HG02973 (cell line): ENCODE data around the gene WEE1.
"Not testable (repeated sequence)": the region's sequence is repeated elsewhere in the genome, so short reads cannot be mapped to it uniquely, and the experiment has no call there.

Experiments
- ATAC-seq: cut with Tn5 transposase; IDR thresholded peaks from one replicate; pipeline ENCODE4 v1.9.1; 2021; ENCODE audit warnings: moderate library complexity; ENCODE audit not compliant: unreplicated experiment

WEE1 gene

DNA sequence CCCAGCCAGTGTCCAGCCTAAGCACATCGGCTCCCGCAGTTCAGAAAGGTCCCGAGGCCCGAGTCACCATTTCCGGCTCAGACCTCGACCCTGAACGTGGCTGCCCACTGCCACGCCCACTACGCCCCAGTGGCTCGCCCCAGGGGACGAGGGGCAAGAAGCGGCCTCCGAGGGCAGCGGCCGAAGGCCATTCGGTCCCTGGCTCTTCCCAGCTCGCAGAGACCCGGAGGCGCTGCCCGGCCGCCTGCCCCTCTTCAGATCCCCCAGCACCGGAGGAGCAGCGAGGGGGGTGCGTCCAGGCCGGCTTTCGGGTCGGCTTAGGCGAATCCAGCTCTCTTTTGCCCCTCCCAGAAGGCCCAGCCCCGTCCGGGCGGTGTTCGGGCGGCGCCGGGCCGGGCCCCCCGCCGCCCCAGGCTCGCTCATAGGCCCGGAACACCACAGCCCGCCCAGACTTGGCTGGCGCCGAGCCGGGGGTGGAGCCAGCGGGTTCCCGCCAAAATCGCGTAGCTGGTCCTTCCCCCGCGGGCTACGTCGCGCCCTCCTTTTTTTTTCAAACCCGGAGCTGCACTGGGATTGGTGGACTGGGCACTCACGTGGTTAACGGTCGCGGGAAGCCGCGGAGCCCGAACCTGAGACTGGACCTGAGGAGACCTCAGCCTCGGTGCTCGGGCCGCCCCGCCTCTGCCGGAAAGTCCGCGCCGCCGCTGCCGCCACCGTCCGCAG is at the start of gene WEE1:
Gene WEE1, plus strand, starts transcription at position 619 of the 723 bp plus-strand sequence. CDS start 264 bp downstream, outside the sequence.
- peak; percentile 74 for ATAC-seq

DNA sequence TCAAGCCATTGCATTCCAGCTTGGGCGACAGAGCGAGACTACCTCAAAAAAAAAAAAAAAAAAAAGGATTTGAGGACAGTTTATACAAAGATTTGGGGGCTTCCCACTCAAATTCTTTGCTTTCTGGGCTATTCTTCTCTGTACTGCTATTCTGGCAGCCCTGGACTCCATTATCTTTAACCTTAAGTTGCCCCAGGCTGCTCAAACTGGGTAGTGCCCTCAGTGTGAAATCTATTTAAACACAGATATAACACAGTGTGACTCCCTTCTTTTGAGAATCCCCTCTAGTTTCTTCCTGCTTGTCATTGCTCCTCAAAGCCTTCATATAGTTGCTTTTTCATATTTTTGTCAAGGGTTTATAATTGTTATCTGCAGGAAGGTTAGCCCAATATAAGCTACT is 49.5 kb upstream of the WEE1 start:
- ATAC-seq = no peak

DNA sequence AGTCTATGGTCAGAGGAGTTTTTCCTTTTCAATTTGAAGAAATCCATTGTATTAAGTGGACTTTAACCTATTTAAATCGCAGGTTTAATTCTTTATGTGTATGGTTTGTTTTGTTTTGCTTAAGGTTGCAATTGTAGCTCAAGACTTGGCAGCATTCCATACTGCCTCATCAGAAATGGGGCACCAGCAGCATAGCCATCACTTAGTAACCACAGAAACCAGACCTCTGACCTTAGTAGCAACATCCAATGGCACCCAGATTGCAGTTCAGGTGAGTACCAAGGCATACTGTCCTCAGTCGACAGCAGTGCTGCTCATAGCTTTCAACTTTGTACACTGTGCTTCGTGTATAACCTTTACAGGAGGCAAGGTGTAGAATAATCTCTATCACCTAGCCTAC is 48.4 kb upstream of the WEE1 start:
- no peak for ATAC-seq

DNA sequence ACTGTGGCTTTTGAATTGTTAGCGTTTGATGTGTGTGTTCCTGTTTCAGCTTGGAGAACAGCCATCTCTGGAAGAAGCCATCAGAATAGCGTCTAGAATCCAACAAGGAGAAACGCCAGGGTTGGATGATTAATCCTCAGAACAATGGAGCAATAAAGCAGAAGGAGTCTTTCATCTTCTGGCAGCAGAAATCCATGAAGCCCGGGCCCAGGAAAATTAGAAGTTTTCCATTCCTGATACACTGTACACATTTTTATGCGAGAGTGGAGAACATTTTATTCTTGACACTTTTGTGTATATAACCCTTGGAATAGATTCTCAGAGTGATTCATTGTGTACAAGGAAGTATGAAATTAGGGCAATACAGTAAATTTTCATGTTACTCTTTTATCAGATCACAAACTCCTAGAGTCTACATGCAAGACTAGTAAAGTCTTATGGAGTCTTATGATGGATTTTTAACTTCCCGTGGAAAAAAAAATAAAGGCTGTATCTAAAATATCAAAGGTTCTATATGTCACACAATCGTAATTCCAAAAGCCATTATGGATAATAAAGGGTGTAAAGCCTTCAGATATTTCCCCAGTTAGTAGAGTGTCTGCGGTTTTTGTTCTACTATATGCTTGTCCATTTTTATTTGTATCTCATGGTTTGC is 45.9 kb upstream of the WEE1 start:
- ATAC-seq = no peak

DNA sequence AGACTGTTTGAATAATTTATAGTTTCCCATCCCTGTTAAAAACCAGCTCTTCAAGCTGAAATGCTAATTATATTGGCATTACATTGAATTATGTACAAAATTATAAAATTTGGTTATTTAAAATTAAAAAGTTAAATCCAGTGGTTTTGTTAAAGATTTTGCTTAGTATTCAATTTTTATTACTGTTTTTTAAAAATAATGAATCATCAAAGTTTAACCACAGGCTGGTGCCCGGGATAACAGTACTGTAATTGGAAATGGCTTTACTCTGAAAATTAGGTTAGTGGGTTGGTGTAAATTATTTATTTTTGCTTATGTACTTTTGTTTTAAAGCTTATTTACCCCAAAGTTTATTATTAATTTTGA is 45.4 kb upstream of the WEE1 start:
- no peak for ATAC-seq

DNA sequence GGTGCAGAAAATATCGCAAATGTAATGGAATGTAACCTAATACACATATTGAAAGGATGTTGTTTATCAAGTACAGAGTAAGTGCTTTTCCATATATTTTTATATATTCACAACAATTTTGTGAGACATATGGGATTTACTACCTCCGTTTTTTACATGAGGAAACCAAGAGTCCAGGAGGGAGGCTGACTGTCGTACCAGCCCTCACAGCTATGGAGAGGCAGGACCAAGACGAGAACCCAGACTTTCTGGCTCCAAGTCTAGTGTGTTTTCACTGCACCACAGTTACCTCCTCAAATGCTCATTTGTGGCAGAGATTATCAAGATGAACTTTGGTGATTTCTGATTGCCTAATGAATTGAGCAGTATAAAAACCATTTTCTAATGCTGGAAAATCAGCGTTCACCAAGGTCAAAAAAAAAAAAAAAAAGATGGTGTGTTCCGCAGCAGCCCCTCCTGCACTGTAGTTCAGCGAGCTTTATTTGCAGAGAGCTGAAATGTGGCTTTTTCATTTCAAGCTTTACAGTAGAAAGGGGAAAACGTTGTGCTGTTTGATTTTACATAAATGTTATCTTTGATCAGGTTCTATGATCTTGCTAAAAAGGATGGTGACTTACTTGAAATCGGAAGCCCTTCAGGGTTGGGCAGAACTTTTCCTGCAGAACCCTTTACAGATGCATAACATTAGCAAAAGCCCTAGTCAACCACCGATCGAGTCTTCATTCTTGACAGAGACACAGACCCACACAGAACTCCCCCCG is 44.7 kb upstream of the WEE1 start:
- ATAC-seq = no peak

DNA sequence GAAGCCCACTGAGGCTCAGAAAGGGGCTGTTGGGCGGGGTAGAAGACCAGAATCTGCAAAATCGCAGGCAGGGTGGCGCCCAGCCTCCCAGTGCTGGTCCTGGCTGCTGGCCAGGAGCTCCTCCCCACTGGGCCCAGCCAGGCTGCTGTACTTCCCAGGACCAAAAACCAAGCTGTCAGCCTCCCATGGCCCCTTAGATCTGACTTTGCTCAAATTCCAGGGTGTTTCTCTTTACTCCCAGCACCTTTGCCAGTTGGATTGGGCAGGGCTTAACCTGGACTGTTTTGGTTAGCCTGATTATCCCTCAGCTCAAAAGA is 44.2 kb upstream of the WEE1 start:
- ATAC-seq = no peak

DNA sequence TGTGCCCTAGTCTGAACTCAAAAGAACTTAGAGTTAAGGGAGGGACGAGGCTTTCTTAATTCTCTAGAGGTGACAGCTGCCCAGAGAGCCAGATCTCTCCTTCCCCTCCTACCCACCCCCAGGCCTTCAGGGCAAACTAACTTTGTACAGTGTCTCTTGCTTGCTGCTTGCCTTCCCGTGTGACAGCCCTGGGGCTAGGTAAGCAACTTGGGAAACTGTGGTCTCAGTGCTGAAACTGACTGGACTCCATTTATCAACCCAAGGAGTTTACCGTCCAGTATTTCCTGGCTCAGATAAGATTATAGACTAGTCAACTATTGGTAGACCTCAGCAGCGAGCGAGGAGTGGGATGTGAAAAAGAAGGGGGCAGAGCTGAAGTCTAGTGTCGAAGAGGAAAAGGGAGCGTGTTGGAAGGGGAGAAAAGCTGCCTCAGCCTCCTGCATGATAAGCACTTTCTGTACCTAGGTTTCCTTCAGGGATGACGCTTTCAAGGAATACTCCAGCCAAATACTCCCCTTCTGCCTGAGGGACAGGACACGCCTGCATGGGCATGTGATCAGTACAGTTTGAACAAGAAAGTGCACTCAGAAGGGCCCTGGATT is 43.3 kb upstream of the WEE1 start:
- ATAC-seq = no peak

DNA sequence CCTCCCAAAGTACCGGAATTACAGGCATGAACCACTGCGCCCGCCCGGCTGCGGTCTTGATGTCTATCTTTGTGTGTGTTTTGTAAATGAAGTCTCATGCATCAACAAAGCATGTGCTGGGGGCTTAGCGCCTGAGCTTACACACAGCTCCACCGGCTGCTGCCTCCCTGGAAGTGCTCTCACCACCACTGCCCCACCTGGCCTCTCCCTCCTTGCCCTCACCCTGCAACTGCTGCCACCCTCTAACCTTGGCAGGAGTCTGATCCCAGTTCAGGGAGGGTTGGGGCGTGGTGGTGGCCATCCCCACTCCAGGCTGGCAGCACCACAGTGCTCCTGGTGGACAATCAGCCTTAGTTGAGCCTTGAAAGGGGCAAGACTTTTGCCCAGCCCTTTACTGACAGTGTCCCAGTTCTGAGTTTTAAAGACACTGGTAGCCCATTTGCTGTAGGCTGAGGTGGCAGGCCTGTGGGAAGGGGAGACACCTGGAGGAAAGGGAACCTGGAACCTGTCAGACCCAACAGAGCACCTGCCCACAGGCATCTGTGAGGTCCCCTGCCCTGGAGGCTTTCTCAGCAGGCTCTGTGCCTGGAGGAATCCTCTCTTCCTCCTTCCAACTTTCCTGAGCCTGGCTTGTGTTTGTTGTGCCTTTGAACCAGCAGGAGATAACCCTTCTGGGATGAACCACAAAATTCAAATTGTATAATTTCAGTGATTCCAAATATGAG is 42.4 kb upstream of the WEE1 start:
- ATAC-seq = no peak

DNA sequence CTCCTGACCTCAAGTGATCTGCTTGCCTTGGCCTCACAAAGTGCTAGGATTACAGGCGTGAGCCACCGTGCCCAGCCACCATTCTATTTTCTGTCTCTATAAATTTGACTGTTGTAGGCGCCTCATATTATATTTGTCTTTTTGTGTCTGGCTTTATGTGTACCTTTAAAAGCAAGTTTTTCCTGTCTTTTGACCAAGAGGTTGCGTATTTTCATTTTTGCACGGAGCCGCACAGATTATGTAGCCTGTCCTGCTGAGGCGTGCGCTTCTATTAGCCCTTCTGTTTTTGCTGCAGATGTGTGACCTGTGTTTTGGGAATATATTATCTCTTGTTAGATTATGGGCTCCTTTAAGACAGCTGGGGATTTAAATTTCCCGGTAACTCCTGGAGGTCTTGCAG is 40.4 kb upstream of the WEE1 start:
- ATAC-seq = no peak

DNA sequence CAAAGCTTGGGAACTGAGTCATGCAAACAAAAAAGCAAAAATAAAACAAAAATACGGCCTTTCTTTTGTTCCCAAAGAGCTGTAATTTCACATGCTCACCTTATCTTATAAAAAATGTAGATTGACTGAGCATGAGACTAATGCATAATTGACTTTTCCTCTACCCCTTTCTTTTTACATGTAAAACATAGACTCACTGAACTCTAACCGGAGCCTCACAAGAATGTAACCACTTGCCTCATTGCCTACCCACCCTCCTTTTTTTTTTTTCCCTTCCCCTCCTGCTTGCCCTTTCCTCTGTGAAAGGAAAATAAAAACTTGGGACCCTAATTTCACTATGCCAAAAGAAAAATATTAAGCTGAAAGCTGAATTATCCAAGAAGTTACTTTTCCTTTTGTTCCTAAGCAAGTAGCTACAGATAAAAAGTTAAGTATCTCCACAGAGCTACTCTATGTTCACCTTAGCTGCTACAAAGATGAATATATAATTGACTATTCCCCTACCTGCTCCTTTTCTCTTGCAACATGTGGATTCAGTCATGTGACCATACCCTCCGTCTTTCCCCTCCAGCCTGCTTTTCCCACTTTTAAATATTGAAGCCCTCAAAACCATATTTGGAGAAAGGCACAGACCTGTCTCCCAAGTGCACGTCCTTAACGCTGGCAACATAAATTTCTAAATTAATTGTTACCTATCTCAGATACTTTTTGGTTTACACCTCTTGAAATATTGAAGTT is 39.6 kb upstream of the WEE1 start:
- no peak for ATAC-seq

DNA sequence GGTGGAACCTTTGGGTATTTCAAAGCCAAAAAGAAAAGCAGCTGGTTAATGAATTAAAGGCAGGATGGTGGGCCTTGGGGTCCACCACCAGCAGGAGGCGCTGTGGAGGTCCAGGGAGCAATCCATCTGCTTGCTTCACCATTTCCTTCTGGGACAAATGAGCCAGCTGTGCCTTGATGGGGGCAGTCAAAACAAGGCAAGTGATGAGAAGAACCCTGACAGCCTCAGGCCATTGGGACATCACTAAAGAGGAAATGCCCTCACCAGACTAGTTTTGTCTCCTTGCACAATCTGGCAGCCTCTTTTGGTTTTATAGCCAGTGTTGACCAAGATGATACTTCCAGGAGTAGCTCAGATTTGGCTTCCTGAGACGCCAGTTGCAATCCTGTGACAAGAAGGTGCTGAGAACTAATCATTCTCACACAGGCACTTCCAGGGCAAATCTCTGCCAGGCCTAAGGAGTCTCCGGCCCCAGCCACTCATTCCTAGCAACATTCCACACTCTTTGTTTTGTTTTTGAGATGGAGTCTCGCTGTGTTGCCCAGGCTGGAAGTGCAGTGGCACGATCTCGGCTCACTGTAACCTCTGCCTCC is 38.2 kb upstream of the WEE1 start:
- ATAC-seq = no peak

DNA sequence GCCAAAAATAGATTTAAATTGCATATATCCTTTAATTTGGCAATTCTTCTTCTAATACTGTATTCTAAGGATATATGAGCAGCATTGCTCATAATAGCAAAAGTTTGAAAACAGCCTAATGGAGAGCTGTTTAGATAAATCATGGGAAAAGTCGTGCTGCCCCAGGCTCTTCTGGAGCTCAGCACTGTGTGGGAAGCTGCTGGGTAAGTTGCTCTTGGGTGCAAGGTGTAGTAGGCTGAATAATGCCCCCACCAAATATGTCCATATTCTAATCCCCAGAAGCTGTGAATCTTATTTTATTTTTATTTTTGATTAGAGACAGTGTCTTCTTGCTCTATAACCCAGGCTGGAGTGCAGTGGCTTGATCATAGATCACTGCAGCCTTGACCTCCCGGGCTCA is 34.9 kb upstream of the WEE1 start:
- ATAC-seq = no peak

DNA sequence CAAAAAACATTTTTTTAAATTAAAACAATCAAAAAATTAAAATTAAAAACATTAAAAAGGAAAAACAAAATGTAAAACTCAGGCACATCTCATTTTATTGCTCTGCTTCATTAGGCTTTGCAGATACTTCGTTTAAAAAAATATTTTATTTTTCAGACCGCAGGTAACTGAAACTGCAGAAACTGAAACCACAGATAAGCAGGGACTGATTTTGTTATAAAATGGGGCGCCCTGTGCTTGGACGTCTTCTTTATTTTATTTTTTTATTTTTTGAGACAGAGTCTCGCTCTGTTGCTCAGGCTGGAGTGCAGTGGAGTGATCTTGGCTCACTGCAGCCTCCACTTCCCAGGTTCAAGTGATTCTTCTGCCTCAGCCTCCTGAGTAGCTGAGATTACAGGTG is 24.3 kb upstream of the WEE1 start:
- ATAC-seq = not testable (repeated sequence)

DNA sequence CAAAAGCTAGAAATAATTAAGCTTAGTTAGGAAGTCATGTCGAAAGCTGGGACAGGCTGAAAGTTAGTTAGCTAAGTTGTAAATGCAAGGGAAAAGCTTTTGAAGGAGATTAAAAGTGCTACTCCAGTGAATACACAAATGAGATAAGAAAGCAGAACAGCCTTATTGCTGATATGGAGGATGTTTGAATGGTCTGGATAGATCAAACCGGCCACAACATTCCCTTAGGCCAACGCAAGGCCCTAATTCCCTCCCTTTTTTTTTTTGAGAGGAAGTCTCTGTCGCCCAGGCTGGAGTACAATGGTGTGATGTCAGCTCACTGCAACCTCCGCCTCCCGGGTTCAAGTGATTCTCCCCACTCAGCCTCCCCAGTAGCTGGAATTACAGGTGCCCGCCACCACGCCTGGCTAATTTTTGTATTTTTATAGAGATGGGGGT is 23.3 kb upstream of the WEE1 start:
- ATAC-seq = no peak

DNA sequence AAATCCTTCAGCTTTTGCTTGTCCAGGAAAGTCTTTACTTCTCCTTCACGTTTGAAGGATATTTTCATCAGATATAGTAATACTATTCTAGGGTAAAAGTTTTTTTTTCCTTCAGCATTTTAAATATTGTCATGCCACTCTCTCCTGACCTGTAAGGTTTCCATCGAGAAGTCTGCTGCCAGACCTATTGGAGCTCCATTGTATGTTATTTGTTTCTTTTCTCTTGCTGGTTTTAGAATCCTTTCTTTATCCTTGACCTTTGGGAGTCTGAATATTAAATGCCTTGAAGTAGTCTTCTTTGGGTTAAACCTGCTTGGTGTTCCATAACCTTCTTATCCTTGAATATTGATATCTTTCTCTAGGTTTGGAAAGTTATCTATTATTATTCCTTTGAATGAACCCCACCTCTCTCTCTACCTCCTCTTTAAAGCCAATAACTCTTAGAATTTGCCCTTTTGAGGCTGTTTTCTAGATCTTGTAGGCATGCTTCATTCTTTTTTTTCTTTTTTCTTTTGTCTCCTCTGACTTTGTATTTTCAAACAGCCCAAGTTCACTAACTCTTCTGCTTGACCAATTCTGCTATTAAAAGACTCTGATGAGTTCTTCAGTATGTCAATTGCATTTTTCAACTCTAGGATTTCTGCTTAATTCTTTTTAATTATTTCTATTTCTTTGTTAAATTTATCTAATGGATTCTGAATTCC is 12.0 kb upstream of the WEE1 start:
- no peak for ATAC-seq

DNA sequence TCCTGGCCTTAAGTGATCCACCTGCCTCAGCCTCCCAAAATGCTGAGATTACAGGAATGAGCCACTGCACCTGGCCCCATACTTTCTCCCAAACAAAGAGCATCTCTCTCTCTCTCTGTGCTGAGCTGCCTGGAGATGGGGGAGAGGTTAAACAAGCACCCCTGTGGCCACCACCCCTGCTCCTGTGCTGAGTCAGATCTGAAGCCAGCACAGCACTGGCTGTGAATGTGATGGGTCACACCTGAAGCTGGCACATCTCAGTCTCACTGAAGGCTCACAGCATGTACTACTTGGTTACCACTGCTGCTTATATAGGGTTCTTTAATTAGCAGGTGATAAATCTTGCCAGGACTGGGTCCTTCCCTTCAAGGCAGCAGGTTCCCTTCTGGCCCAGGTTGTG is 10.8 kb upstream of the WEE1 start:
- ATAC-seq = no peak

DNA sequence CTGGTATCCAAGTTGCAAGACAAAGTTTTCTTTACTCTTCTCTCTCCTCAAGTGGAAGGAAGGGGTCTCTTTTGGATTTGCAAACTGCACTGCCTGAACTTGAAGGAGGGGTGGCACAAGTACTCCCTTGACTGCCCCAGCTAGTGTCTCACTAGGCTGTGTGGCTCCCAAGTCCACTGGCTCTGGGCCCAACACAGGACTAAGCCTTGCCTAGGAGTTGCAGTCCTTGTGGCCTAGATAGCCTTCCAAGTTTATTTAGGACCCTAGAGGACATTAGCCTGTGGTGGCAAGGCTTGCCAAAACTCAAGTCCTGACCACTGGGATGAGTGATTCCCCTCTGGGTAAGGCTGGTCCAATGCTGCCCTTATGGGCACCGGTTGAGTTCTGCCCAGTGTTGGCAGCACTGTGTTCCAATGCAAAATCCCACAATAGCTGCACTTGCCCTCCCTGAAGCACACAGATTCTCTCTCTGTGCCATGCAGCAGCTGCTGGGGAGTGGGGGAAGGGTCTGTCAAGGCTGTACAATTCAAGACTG is 10.2 kb upstream of the WEE1 start:
- no peak for ATAC-seq
